ENCODE results near the gene JAKMIP1.

DNA sequence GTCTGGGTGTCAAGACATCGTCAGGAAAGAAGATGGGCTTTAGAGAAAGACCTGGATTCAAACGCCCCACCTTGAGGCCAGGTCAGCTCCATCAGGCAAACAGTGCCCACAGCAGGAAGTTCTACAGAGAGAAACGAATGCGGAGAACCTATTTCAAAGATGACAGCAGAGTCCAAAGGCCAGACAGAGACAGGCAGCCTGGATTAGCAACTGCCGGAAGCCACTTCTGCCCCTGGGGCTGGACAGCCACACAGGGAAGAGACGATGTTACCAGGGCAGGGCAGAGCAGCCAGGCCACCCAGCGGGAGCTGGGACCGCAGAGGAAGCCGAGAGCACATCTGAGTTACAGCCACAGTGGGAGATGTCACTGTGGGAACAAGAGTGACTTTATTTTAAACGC is 183.3 kb downstream of the JAKMIP1 start:
- no peak for TF ChIP-seq TAF1 (IDR thresholded peaks at IDR 0.05; ENCODE audit: low read depth)
- no peak for TF ChIP-seq RAD21 (conservative IDR thresholded peaks at IDR 0.05)
- TF ChIP-seq, protein P1, sequence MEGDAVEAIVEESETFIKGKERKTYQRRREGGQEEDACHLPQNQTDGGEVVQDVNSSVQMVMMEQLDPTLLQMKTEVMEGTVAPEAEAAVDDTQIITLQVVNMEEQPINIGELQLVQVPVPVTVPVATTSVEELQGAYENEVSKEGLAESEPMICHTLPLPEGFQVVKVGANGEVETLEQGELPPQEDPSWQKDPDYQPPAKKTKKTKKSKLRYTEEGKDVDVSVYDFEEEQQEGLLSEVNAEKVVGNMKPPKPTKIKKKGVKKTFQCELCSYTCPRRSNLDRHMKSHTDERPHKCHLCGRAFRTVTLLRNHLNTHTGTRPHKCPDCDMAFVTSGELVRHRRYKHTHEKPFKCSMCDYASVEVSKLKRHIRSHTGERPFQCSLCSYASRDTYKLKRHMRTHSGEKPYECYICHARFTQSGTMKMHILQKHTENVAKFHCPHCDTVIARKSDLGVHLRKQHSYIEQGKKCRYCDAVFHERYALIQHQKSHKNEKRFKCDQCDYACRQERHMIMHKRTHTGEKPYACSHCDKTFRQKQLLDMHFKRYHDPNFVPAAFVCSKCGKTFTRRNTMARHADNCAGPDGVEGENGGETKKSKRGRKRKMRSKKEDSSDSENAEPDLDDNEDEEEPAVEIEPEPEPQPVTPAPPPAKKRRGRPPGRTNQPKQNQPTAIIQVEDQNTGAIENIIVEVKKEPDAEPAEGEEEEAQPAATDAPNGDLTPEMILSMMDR (IDR thresholded peaks at IDR 0.05; ENCODE audit: poor library complexity, severe bottlenecking): no peak
- TF ChIP-seq, protein P2, sequence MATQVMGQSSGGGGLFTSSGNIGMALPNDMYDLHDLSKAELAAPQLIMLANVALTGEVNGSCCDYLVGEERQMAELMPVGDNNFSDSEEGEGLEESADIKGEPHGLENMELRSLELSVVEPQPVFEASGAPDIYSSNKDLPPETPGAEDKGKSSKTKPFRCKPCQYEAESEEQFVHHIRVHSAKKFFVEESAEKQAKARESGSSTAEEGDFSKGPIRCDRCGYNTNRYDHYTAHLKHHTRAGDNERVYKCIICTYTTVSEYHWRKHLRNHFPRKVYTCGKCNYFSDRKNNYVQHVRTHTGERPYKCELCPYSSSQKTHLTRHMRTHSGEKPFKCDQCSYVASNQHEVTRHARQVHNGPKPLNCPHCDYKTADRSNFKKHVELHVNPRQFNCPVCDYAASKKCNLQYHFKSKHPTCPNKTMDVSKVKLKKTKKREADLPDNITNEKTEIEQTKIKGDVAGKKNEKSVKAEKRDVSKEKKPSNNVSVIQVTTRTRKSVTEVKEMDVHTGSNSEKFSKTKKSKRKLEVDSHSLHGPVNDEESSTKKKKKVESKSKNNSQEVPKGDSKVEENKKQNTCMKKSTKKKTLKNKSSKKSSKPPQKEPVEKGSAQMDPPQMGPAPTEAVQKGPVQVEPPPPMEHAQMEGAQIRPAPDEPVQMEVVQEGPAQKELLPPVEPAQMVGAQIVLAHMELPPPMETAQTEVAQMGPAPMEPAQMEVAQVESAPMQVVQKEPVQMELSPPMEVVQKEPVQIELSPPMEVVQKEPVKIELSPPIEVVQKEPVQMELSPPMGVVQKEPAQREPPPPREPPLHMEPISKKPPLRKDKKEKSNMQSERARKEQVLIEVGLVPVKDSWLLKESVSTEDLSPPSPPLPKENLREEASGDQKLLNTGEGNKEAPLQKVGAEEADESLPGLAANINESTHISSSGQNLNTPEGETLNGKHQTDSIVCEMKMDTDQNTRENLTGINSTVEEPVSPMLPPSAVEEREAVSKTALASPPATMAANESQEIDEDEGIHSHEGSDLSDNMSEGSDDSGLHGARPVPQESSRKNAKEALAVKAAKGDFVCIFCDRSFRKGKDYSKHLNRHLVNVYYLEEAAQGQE (IDR thresholded peaks at IDR 0.05; ENCODE audit: borderline replicate concordance): no peak
- no peak for TF ChIP-seq EP300 (conservative IDR thresholded peaks at IDR 0.05; ENCODE audit: poor library complexity, severe bottlenecking)
- no peak for TF ChIP-seq POLR2AphosphoS5 (IDR thresholded peaks at IDR 0.05)
- no peak for TF ChIP-seq EZH2 (IDR thresholded peaks at IDR 0.05; ENCODE audit: borderline replicate concordance, insufficient read depth, low read length, poor library complexity, severe bottlenecking)
- no peak for TF ChIP-seq MXI1 (conservative IDR thresholded peaks at IDR 0.05; ENCODE audit: poor library complexity, severe bottlenecking)
- no peak for TF ChIP-seq SMC3 (conservative IDR thresholded peaks at IDR 0.05; ENCODE audit: poor library complexity)

Measured in neural cell (in vitro differentiated cells).